ENCODE results near the gene TMEM108. TPM values are rescaled to one million over a fixed set of nuclear protein-coding genes. Genes with fewer than 3 reads are reported as not detected.

Gene TMEM108
- total and polyA plus RNA-seq, 2 of the 4 experiments (the other 2 are of a cell fraction): 0.18 to 2.2 TPM

GRCh38 chr3:133381346-133382109 is 343.3 kb downstream of the TMEM108 start (continued):
- TF ChIP-seq NFE2L2 (IDR thresholded peaks at IDR 0.05; ENCODE audit: low read depth, low read length): no peak

GRCh38 chr3:133383175-133383574 is 345.0 kb downstream of the TMEM108 start:
- 0 out of 4 replicates have a peak, but pooled peaks cover 0 to 3% of the 10 kb centered on the region in 2 experiments for H3K79me1 ChIP-seq (ENCODE audit: low read depth in 1 of 2, low read length in 2 of 2)
- H2BK5ac ChIP-seq (ENCODE audit: low read depth, low read length, poor library complexity, severe bottlenecking): no peak overlapping the region
- no peak for DNase-seq
- no peak overlapping the region for H2AFZ ChIP-seq (replicated peaks; ENCODE audit: low read length, poor library complexity)
- no TSS peak for BruUV-seq (replicated peaks)
- ChIA-PET POLR2A (ENCODE audit: unreplicated experiment) (no interaction called here), CTCF (interaction anchor here (1.0 to 2.1 kb wide), 2 partner anchors 41 to 657 kb away, joined by 4 to 6 read pairs; no protein-coding TSS in a partner anchor)
- H3K9ac ChIP-seq (ENCODE audit: low read depth, low read length): no peak overlapping the region
- H3K4me2 ChIP-seq (ENCODE audit: low read depth, low read length): no peak overlapping the region
- no peaks in the 10 kb centered on the region for H4K20me1 ChIP-seq (ENCODE audit: insufficient read depth, low read length)
- no peak overlapping the region for H4K91ac ChIP-seq (ENCODE audit: insufficient read depth, low read depth, low read length)
- no peaks in the 10 kb centered on the region for H3K9me1 ChIP-seq (ENCODE audit: insufficient read depth, low read length)
- no peak for ATAC-seq (ENCODE audit: low read depth)
- H3K36me3 ChIP-seq (ENCODE audit: control insufficient read depth, insufficient read depth, low read length): no peaks in the 10 kb centered on the region
- no peaks in the 10 kb centered on the region for H3K9me3 ChIP-seq (ENCODE audit: control insufficient read depth, insufficient read depth, low read length)
- H2BK120ac ChIP-seq (ENCODE audit: low read depth, low read length): no peak overlapping the region
- no peak overlapping the region for H3K4ac ChIP-seq (ENCODE audit: low read depth, low read length)
- H3K14ac ChIP-seq (replicated peaks; ENCODE audit: low read depth, low read length): no peak overlapping the region
- no peak overlapping the region for H2AK5ac ChIP-seq (ENCODE audit: low read depth, low read length)
- no peak overlapping the region for H3K23ac ChIP-seq (ENCODE audit: low read depth, low read length)
- H4K8ac ChIP-seq (ENCODE audit: low read depth in 2 of 2, low read length in 2 of 2): no peak overlapping the region
- whole genome bisulfite sequencing, 2 experiments (ENCODE audit: extremely low coverage in 2 of 2, insufficient read length in 1 of 2): no CpG with 5 or more reads among the region's 3 CpGs
- no peaks in the 10 kb centered on the region for H3K27me3 ChIP-seq (ENCODE audit: control insufficient read depth, insufficient read depth, low read length)
- H2AK9ac ChIP-seq (replicated peaks; ENCODE audit: low read depth, low read length, poor library complexity): no peak overlapping the region
- no peak overlapping the region for H3K56ac ChIP-seq (ENCODE audit: extremely low read depth, insufficient read depth, low read length)
- no peak overlapping the region for H3K27ac ChIP-seq (ENCODE audit: insufficient read depth, low read length)
- no peak overlapping the region for H3K4me3 ChIP-seq (ENCODE audit: insufficient read depth, low read depth, low read length)
- H2BK15ac ChIP-seq (ENCODE audit: low read depth, low read length): no peak overlapping the region
- intact Hi-C loops (cut with micrococcal nuclease): no loop called here
- 0 out of 2 replicates have a peak, but pooled peaks cover 2% of the 10 kb centered on the region for H3K4me1 ChIP-seq (ENCODE audit: control insufficient read depth, insufficient read depth, low read length)
- in situ Hi-C loops (cut with MboI; ENCODE audit: low sequenced_read_pairs): no loop called here
- dilution Hi-C loops (cut with HindIII; ENCODE audit: low sequenced_read_pairs, unreplicated experiment): no loop called here
- no peak overlapping the region for H4K5ac ChIP-seq (ENCODE audit: low read depth, low read length)
- H2BK20ac ChIP-seq (ENCODE audit: low read depth, low read length): no peak overlapping the region
- no peak overlapping the region for H3K18ac ChIP-seq (ENCODE audit: low read depth, low read length)
- TF ChIP-seq FOS (IDR thresholded peaks at IDR 0.05; ENCODE audit: low read depth, low read length): no peak
- no peak for TF ChIP-seq MXI1 (IDR thresholded peaks at IDR 0.05; ENCODE audit: borderline replicate concordance, low read depth, low read length)
- no peak for TF ChIP-seq RAD21 (IDR thresholded peaks at IDR 0.05; ENCODE audit: low read length)
- no peak for TF ChIP-seq MAFK (IDR thresholded peaks at IDR 0.05; ENCODE audit: low read depth, low read length)
- TF ChIP-seq BHLHE40 (IDR thresholded peaks at IDR 0.05; ENCODE audit: low read depth, low read length): no peak
- TF ChIP-seq NFE2L2 (IDR thresholded peaks at IDR 0.05; ENCODE audit: low read depth, low read length): no peak
- no peak for TF ChIP-seq RFX5 (IDR thresholded peaks at IDR 0.05; ENCODE audit: low read depth, low read length)
- TF ChIP-seq, protein P1, sequence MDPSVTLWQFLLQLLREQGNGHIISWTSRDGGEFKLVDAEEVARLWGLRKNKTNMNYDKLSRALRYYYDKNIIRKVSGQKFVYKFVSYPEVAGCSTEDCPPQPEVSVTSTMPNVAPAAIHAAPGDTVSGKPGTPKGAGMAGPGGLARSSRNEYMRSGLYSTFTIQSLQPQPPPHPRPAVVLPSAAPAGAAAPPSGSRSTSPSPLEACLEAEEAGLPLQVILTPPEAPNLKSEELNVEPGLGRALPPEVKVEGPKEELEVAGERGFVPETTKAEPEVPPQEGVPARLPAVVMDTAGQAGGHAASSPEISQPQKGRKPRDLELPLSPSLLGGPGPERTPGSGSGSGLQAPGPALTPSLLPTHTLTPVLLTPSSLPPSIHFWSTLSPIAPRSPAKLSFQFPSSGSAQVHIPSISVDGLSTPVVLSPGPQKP (IDR thresholded peaks at IDR 0.05; ENCODE audit: borderline replicate concordance, low read depth, low read length): no peak
- no peak for TF ChIP-seq SMC3 (IDR thresholded peaks at IDR 0.05; ENCODE audit: low read depth, low read length)
- no peak for TF ChIP-seq POLR2A (IDR thresholded peaks at IDR 0.05; ENCODE audit: low read depth, low read length)
- no peak for TF ChIP-seq USF2 (IDR thresholded peaks at IDR 0.05; ENCODE audit: low read depth, low read length)
- TF ChIP-seq RCOR1 (IDR thresholded peaks at IDR 0.05; ENCODE audit: insufficient replicate concordance, low read length): no peak
- no peak for TF ChIP-seq MAZ (IDR thresholded peaks at IDR 0.05; ENCODE audit: borderline replicate concordance, low read depth, low read length)
- no peak for TF ChIP-seq CEBPB (IDR thresholded peaks at IDR 0.05; ENCODE audit: low read depth, low read length)
